Pulmonary artery endothelial cell (primary cell): ENCODE measurements around the gene DBX2. TPM values are rescaled to one million over a fixed set of nuclear protein-coding genes. Genes with fewer than 3 reads are reported as not detected.
"Not testable (repeated sequence)": the region's sequence is repeated elsewhere in the genome, so short reads cannot be mapped to it uniquely, and the experiment has no call there.

ENCODE experiments used
- DNase-seq: peaks from one replicate; pipeline ENCODE4 v3.0.0-alpha.2; 2011; ENCODE audit warnings: low read depth, low spot score
- total RNA-seq: library from RNA; depleted of rRNA; stranded (reverse); fragments of >200 nt; gene quantifications from 2 replicates; pipeline ENCODE4 v1.2.3, GENCODE V29; 2014

Gene DBX2
- total RNA-seq, 1 donor from 2014 or later: not detected

DNA sequence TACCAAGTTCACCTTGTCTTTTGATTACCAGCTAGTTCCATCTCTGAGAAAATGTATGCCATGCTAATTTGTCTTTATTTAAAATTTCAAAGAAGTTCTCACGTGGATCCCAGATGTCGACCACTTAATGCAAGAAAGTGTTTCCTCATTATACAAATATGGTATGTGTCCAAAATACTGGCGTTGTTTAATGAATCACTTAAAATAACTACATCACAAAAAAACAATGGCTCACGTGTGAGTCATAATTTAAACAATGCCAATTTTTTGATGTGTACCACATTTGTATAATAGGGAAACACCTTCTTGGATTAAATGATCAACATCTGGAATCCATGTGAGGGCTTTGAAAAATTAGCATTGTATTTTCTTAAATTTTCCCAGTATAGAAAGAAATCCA is 40.8 kb downstream of the DBX2 start:
- DNase-seq: no peak

DNA sequence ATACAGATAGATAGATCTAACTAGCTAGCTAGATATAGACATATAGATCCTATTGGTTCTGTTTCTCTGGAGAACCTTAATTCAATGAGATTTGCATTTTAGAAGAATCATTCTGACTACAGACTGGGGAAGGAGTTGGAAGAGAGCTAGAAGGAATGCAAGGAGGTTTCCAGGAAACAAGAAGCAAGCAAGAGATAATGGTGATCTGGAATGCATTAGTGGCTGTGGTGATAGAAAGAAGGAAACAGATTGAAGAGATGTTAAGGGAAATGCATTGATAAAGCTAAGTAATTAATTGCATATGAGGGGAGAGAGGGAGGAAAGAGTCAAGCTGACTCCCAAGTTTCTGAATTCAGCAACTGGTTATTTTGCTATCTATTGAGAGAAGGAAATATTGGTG is 42.7 kb downstream of the DBX2 start:
- DNase-seq: no peak

DNA sequence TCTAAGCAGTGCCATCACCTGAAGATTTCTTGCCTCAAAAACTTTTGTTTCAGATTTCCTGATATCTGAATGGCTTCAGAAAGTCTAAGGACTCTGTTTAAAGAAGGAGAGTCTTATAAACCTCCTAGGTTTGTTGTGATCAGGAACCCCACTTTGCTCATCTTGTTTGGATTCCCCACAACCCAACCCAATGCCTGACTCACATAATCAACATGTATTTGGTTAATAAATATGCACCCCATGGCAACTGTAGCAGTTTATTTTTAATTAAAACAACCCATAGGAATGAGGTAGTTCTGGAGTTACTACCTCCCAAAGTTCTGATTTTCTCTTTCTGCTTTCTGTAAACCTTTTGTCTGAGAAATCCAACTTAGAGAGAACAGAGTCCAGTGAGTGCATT is 51.5 kb downstream of the DBX2 start:
- no peak for DNase-seq

DNA sequence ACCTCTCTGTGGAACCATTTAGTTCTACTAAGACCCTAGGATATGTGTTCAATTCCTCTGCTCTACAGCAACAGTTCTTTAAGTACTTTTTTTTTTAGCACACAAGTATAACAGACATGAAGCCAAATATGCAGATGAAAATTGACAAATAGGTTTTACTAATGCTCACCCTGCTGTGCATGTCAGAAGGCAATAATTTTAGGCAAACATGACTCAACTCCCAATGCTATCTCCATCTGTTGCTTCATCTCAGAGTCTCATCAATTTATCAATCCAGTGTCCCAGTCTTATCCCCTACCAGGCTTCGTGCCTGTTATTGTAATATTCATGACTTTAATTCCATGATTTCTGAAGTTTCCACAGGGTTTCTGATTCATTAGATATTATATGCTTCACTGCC is 57.7 kb downstream of the DBX2 start:
- no peak for DNase-seq

DNA sequence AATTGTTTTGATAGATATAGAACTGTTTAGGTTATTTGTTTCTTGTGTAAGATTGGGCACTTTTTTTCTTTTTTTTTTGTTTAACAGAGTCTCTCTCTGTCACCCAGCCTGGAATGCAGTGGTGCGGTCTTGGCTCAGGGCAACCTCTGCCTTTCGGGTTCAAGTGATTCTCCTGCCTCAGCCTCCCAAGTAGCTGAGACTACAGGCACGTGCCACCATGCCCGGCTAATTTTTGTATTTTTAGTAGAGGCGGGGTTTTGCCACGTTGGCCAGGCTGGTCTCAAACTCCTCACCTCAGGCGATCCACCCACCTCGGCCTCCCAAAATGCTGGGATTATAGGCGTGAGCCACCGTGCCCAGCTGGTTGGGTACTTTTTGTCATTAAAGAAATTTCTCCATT is 66.0 kb downstream of the DBX2 start:
- not testable (repeated sequence) for DNase-seq

DNA sequence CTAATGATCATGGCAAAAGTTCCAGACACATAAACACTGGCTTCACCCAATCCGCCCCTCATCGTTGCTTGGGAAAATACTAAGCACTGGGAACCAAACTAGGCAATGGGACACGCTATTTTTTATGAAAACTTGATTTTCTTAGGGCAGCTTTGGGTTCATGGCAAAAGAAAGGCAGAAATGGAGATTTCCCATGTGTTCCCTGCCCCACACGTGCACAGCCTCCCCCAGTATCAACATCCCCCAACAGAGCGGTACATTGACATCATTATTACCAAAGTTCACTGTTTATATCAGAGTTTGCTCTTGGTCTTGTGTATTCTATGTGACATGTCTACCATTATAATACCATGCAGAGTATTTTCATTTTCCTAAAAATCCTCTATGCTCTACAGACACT is 71.0 kb downstream of the DBX2 start:
- DNase-seq: no peak

DNA sequence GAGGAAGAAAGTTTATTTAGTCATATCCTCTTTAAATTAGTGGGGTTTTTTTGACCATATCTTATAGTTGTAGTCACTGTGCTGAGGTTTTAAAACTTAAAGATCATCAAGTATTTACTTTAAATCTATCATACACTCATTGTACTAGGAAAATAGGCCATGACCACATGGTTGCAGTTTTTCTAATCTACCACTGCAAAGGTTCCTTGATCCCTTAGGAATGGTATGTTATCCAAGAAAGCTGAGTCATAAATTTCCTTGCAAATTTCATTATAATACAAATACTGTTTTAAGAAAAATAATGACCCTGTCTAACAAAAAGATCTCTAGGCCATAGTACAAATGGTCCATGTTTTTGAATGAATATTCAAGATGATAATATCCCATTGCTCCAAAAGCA is 74.7 kb downstream of the DBX2 start:
- no peak for DNase-seq

DNA sequence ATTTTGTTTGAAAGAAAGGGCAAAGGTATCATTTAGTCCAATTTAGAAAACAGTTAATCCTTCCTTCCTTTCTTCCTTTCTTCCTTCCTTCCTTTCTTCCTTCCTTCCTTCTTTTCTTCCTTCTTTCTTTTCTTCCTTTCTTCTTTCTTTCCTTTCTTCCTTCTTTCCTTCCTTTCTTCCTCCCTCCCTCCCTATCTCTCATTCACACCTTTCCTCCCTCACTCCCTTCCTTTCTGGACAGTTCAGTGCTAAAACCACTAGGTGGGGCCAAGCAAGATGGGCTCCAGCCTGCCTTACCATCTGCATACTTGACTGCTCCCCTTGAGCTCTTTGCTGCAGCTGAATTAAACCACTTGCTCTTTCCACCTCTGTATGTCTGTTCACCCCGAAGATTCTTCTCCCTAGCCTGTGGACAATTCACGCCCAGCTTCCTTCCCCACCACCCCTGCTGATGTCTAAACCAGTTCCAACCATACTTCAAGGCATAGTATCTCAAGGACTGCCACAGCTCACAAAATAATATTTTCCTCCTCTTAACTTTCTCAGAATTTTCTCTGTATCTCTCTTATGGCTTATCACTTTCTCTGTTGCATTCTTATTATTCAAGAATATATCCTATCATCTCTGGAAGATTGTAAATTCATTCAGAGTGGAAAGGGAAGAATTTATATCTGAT is 78.0 kb downstream of the DBX2 start:
- DNase-seq: no peak

DNA sequence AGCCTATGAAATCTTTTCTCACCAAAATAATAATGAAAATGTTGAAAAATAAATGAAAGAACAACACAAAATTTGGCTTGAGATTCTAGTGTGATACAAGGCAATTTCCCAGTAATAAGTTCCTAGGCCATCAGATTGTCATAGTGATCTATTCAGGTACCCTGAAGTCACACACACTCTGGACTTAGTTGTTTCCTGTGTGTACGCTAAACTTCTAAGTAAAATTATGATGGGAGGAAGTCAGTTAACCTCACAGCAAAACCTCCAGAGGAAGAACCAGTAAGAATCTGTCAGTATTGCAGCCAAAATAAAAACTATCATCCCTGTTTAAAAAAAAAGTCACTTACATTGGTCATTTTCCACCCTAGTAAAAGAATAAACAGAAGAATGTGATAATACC is 81.9 kb downstream of the DBX2 start:
- DNase-seq: no peak

Other genes starting within 250 kb of the DBX2 start
- 0.20 TPM in 1 of 2 replicates, not detected in the other for gene NELL2, start 174.8 kb downstream of the DBX2 start, total RNA-seq
- gene ANO6, start 165.0 kb upstream of the DBX2 start, total RNA-seq: 72.0 and 73.8 TPM in 2 replicates